HEK293 (cell line): ENCODE results near the gene CBX1.

ENCODE experiments used
- GLI4 ChIP-seq: fragments of 450-650 bp; formaldehyde crosslinking; IDR thresholded peaks from 2 replicates; pipeline ENCODE4 v1.5.1; 2016; ENCODE audit warnings: missing biosample characterization, missing genetic modification characterization
- GLIS1 ChIP-seq: fragments of 450-650 bp; formaldehyde crosslinking; IDR thresholded peaks from 2 replicates; pipeline ENCODE4 v1.5.1; 2016; ENCODE audit warnings: missing biosample characterization, missing genetic modification characterization
- GLIS2 ChIP-seq: fragments of 450-650 bp; formaldehyde crosslinking; IDR thresholded peaks from 2 replicates; pipeline ENCODE4 v1.5.1; 2016; ENCODE audit warnings: missing biosample characterization, missing genetic modification characterization
- MEIS1 ChIP-seq: sonication (generic); formaldehyde crosslinking; IDR thresholded peaks from 2 replicates; pipeline ENCODE4 v1.8.1; 2022; ENCODE audit warnings: missing genetic modification reagents, mild to moderate bottlenecking, borderline replicate concordance
- OVOL3 ChIP-seq: fragments of 450-650 bp; formaldehyde crosslinking; IDR thresholded peaks from 2 replicates; pipeline ENCODE4 v1.5.1; 2016; ENCODE audit warnings: missing biosample characterization, missing genetic modification characterization
- SP2 ChIP-seq: fragments of 450-650 bp; formaldehyde crosslinking; IDR thresholded peaks from 2 replicates; pipeline ENCODE4 v1.5.1; 2016; ENCODE audit warnings: missing biosample characterization, missing genetic modification characterization
- YY1 ChIP-seq: fragments of 450-650 bp; formaldehyde crosslinking; IDR thresholded peaks from 2 replicates; pipeline ENCODE4 v1.5.1; 2018; ENCODE audit warnings: missing biosample characterization, missing genetic modification characterization
- YY2 ChIP-seq: fragments of 450-650 bp; formaldehyde crosslinking; IDR thresholded peaks from 2 replicates; pipeline ENCODE4 v1.5.1; 2016; ENCODE audit warnings: missing biosample characterization, missing genetic modification characterization
- ZNF132 ChIP-seq: fragments of 450-650 bp; formaldehyde crosslinking; IDR thresholded peaks from 2 replicates; pipeline ENCODE4 v1.5.1; 2017; ENCODE audit warnings: missing biosample characterization, missing genetic modification characterization, borderline replicate concordance
- ZNF133 ChIP-seq: fragments of 450-650 bp; formaldehyde crosslinking; IDR thresholded peaks from 2 replicates; pipeline ENCODE4 v1.5.1; 2016; ENCODE audit warnings: missing biosample characterization, missing genetic modification characterization
- ZNF175 ChIP-seq: fragments of 450-650 bp; formaldehyde crosslinking; IDR thresholded peaks from 2 replicates; pipeline ENCODE4 v1.5.1; 2016; ENCODE audit warnings: missing biosample characterization, missing genetic modification characterization
- ZNF266 ChIP-seq: fragments of 450-650 bp; formaldehyde crosslinking; IDR thresholded peaks from 2 replicates; pipeline ENCODE4 v1.5.1; 2016; ENCODE audit warnings: missing biosample characterization, missing genetic modification characterization, low read depth
- ZNF292 ChIP-seq: fragments of 450-650 bp; formaldehyde crosslinking; IDR thresholded peaks from 2 replicates; pipeline ENCODE4 v1.5.1; 2016; ENCODE audit warnings: low read depth, missing biosample characterization, missing genetic modification characterization, borderline replicate concordance
- ZNF302 ChIP-seq: fragments of 450-650 bp; formaldehyde crosslinking; IDR thresholded peaks from 2 replicates; pipeline ENCODE4 v1.5.1; 2016; ENCODE audit warnings: missing biosample characterization, missing genetic modification characterization, low read depth
- ZNF37A ChIP-seq: fragments of 450-650 bp; IDR thresholded peaks from 2 replicates; pipeline ENCODE4 v1.5.1; 2018; ENCODE audit warnings: missing biosample characterization, missing genetic modification characterization
- ZNF416 ChIP-seq: fragments of 450-650 bp; formaldehyde crosslinking; IDR thresholded peaks from 2 replicates; pipeline ENCODE4 v1.5.1; 2016; ENCODE audit warnings: missing biosample characterization, missing genetic modification characterization
- ZNF473 ChIP-seq: fragments of 450-650 bp; formaldehyde crosslinking; IDR thresholded peaks from 2 replicates; pipeline ENCODE4 v1.5.1; 2017; ENCODE audit warnings: missing biosample characterization, missing genetic modification characterization
- ZNF521 ChIP-seq: fragments of 450-650 bp; formaldehyde crosslinking; IDR thresholded peaks from 2 replicates; pipeline ENCODE4 v1.5.1; 2017; ENCODE audit warnings: missing biosample characterization, mild to moderate bottlenecking, missing genetic modification characterization
- ZNF544 ChIP-seq: fragments of 450-650 bp; formaldehyde crosslinking; IDR thresholded peaks from 2 replicates; pipeline ENCODE4 v1.5.0; 2017; ENCODE audit warnings: missing biosample characterization, missing genetic modification characterization
- ZNF555 ChIP-seq: fragments of 450-650 bp; formaldehyde crosslinking; conservative IDR thresholded peaks from 2 replicates; pipeline ENCODE4 v1.5.1; 2017; ENCODE audit warnings: missing biosample characterization, mild to moderate bottlenecking, missing genetic modification characterization, inconsistent platforms
- ZNF561 ChIP-seq: fragments of 450-650 bp; IDR thresholded peaks from 2 replicates; pipeline ENCODE4 v1.5.1; 2018; ENCODE audit warnings: missing biosample characterization, missing genetic modification characterization, borderline replicate concordance
- ZNF777 ChIP-seq: fragments of 450-650 bp; formaldehyde crosslinking; IDR thresholded peaks from 2 replicates; pipeline ENCODE4 v1.5.1; 2017; ENCODE audit warnings: missing biosample characterization, missing genetic modification characterization, borderline replicate concordance
- ZSCAN16 ChIP-seq: fragments of 450-650 bp; formaldehyde crosslinking; IDR thresholded peaks from 2 replicates; pipeline ENCODE4 v1.5.1; 2016; ENCODE audit warnings: missing biosample characterization, missing genetic modification characterization
- ZSCAN23 ChIP-seq: fragments of 450-650 bp; formaldehyde crosslinking; IDR thresholded peaks from 2 replicates; pipeline ENCODE4 v1.5.1; 2016; ENCODE audit warnings: missing biosample characterization, missing genetic modification characterization
- TF ChIP-seq, protein P1 (sequence below): fragments of 450-650 bp; formaldehyde crosslinking; IDR thresholded peaks from 2 replicates; pipeline ENCODE4 v1.5.1; 2016; ENCODE audit warnings: missing biosample characterization, missing genetic modification characterization
- TF ChIP-seq, protein P2 (sequence below): fragments of 450-650 bp; formaldehyde crosslinking; IDR thresholded peaks from 2 replicates; pipeline ENCODE4 v1.5.1; 2016; ENCODE audit warnings: missing biosample characterization, missing genetic modification characterization
- TF ChIP-seq, protein P3 (sequence below): fragments of 450-650 bp; formaldehyde crosslinking; IDR thresholded peaks from 2 replicates; pipeline ENCODE4 v1.5.1; 2016; ENCODE audit warnings: missing biosample characterization, missing genetic modification characterization
- TF ChIP-seq, protein P4 (sequence below): fragments of 450-650 bp; formaldehyde crosslinking; IDR thresholded peaks from 2 replicates; pipeline ENCODE4 v1.5.1; 2016; ENCODE audit warnings: missing biosample characterization, missing genetic modification characterization
- TF ChIP-seq, protein P5 (sequence below): fragments of 450-650 bp; formaldehyde crosslinking; IDR thresholded peaks from 2 replicates; pipeline ENCODE4 v1.5.1; 2017; ENCODE audit warnings: missing biosample characterization, missing genetic modification characterization
- TF ChIP-seq, protein P6 (sequence below): fragments of 450-650 bp; formaldehyde crosslinking; IDR thresholded peaks from 2 replicates; pipeline ENCODE4 v1.5.1; 2016; ENCODE audit warnings: missing biosample characterization, missing genetic modification characterization

CBX1 gene

DNA sequence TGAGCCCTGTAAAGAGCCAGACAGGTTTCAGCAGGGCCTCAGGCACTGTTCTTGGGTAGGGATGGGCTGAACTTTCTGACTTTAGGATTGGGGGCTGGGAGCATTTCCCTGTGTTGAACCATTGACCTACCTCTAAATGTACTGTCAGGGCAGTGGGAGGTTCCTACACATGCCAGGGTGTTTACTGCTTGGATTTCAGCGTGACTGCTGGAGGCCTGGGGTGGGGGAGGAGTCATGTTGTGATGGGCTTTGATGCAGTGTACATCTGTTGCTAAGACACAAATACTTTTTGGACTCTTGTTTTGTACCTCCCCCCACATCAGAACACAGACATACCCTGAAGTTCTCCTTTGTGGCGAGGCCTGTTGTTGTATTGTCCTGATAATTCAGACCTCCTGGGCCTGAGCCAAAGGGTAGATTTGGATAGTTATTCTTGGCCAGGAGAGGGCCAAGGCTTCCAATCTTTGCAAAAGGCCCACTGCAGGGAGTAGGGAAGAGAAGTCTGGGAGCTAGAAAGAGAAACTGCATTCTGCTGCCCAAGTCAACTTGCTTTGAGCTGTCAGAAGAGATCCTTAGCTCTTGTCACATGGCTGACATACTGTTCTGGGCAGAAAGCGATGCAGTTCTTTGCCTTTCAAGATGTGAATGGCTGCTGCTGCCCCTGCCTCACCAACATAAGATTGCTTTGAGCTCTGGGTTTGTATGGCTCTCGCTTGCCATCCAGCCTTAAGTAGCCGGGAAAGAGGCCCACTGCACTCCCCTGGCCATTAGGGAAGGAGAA lies 49.4 kb downstream of the CBX1 start (continued):
- TF ChIP-seq GLIS1 (tag by site-specific recombination): peak; percentile 84
- TF ChIP-seq ZNF292 (tag by site-specific recombination): no peak
- no peak for TF ChIP-seq MEIS1 (CRISPR knock-in tag)
- 0 out of 2 replicates have a peak, but pooled peaks have one; percentile 20 for TF ChIP-seq GLIS2 (tag by site-specific recombination)
- no peak for TF ChIP-seq ZSCAN23
- peak; percentile 32 for TF ChIP-seq SP2
- TF ChIP-seq, protein P1, sequence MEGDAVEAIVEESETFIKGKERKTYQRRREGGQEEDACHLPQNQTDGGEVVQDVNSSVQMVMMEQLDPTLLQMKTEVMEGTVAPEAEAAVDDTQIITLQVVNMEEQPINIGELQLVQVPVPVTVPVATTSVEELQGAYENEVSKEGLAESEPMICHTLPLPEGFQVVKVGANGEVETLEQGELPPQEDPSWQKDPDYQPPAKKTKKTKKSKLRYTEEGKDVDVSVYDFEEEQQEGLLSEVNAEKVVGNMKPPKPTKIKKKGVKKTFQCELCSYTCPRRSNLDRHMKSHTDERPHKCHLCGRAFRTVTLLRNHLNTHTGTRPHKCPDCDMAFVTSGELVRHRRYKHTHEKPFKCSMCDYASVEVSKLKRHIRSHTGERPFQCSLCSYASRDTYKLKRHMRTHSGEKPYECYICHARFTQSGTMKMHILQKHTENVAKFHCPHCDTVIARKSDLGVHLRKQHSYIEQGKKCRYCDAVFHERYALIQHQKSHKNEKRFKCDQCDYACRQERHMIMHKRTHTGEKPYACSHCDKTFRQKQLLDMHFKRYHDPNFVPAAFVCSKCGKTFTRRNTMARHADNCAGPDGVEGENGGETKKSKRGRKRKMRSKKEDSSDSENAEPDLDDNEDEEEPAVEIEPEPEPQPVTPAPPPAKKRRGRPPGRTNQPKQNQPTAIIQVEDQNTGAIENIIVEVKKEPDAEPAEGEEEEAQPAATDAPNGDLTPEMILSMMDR (tag by site-specific recombination): no peak
- no peak for TF ChIP-seq ZNF266 (tag by site-specific recombination)
- no peak for TF ChIP-seq ZNF555
- TF ChIP-seq ZNF175 (tag by site-specific recombination): no peak
- TF ChIP-seq YY2: no peak
- TF ChIP-seq ZNF473 (tag by site-specific recombination): no peak
- TF ChIP-seq GLI4 (tag by site-specific recombination): no peak
- no peak for TF ChIP-seq ZNF132 (tag by site-specific recombination)
- TF ChIP-seq ZNF133: no peak
- TF ChIP-seq, protein P2, sequence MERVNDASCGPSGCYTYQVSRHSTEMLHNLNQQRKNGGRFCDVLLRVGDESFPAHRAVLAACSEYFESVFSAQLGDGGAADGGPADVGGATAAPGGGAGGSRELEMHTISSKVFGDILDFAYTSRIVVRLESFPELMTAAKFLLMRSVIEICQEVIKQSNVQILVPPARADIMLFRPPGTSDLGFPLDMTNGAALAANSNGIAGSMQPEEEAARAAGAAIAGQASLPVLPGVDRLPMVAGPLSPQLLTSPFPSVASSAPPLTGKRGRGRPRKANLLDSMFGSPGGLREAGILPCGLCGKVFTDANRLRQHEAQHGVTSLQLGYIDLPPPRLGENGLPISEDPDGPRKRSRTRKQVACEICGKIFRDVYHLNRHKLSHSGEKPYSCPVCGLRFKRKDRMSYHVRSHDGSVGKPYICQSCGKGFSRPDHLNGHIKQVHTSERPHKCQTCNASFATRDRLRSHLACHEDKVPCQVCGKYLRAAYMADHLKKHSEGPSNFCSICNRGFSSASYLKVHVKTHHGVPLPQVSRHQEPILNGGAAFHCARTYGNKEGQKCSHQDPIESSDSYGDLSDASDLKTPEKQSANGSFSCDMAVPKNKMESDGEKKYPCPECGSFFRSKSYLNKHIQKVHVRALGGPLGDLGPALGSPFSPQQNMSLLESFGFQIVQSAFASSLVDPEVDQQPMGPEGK (tag by site-specific recombination): peak; percentile 57; the same call in 1 of the 2 replicates
- no peak for TF ChIP-seq YY1 (tag by site-specific recombination)
- TF ChIP-seq ZNF544: no peak
- TF ChIP-seq ZSCAN16 (tag by site-specific recombination): no peak
- no peak for TF ChIP-seq ZNF521 (tag by site-specific recombination)
- TF ChIP-seq ZNF777 (tag by site-specific recombination): no peak
- TF ChIP-seq, protein P3, sequence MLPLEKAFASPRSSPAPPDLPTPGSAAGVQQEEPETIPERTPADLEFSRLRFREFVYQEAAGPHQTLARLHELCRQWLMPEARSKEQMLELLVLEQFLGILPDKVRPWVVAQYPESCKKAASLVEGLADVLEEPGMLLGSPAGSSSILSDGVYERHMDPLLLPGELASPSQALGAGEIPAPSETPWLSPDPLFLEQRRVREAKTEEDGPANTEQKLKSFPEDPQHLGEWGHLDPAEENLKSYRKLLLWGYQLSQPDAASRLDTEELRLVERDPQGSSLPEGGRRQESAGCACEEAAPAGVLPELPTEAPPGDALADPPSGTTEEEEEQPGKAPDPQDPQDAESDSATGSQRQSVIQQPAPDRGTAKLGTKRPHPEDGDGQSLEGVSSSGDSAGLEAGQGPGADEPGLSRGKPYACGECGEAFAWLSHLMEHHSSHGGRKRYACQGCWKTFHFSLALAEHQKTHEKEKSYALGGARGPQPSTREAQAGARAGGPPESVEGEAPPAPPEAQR: no peak
- TF ChIP-seq, protein P4, sequence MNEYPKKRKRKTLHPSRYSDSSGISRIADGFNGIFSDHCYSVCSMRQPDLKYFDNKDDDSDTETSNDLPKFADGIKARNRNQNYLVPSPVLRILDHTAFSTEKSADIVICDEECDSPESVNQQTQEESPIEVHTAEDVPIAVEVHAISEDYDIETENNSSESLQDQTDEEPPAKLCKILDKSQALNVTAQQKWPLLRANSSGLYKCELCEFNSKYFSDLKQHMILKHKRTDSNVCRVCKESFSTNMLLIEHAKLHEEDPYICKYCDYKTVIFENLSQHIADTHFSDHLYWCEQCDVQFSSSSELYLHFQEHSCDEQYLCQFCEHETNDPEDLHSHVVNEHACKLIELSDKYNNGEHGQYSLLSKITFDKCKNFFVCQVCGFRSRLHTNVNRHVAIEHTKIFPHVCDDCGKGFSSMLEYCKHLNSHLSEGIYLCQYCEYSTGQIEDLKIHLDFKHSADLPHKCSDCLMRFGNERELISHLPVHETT (tag by site-specific recombination): no peak
- TF ChIP-seq ZNF416 (tag by site-specific recombination): no peak
- TF ChIP-seq ZNF302 (tag by site-specific recombination): no peak
- TF ChIP-seq, protein P5, sequence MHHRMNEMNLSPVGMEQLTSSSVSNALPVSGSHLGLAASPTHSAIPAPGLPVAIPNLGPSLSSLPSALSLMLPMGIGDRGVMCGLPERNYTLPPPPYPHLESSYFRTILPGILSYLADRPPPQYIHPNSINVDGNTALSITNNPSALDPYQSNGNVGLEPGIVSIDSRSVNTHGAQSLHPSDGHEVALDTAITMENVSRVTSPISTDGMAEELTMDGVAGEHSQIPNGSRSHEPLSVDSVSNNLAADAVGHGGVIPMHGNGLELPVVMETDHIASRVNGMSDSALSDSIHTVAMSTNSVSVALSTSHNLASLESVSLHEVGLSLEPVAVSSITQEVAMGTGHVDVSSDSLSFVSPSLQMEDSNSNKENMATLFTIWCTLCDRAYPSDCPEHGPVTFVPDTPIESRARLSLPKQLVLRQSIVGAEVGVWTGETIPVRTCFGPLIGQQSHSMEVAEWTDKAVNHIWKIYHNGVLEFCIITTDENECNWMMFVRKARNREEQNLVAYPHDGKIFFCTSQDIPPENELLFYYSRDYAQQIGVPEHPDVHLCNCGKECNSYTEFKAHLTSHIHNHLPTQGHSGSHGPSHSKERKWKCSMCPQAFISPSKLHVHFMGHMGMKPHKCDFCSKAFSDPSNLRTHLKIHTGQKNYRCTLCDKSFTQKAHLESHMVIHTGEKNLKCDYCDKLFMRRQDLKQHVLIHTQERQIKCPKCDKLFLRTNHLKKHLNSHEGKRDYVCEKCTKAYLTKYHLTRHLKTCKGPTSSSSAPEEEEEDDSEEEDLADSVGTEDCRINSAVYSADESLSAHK (tag by site-specific recombination): no peak
- no peak for TF ChIP-seq OVOL3
- 0 out of 2 replicates have a peak, but pooled peaks have one; percentile 41 for TF ChIP-seq ZNF561 (tag by site-specific recombination)
- TF ChIP-seq ZNF37A (tag by site-specific recombination): no peak
- TF ChIP-seq, protein P6, sequence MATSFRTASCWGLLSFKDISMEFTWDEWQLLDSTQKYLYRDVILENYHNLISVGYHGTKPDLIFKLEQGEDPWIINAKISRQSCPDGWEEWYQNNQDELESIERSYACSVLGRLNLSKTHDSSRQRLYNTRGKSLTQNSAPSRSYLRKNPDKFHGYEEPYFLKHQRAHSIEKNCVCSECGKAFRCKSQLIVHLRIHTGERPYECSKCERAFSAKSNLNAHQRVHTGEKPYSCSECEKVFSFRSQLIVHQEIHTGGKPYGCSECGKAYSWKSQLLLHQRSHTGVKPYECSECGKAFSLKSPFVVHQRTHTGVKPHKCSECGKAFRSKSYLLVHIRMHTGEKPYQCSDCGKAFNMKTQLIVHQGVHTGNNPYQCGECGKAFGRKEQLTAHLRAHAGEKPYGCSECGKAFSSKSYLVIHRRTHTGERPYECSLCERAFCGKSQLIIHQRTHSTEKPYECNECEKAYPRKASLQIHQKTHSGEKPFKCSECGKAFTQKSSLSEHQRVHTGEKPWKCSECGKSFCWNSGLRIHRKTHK (tag by site-specific recombination): no peak
